DND-41 (cell line): ENCODE results near the gene CFAP157.

Experiments
- ATAC-seq: fragments of 200-7000 bp; cut with Tn5 transposase; 3 replicates; pipeline ENCODE4 v1.9.1; 2021; ENCODE audit warnings: low read depth; ENCODE audit not compliant: insufficient read depth
- DNase-seq: peaks from one replicate; pipeline ENCODE4 v3.0.0-alpha.2; 2020
- H2AFZ ChIP-seq: 2 replicates; pipeline ENCODE4 v1.6.0; 2012; ENCODE audit warnings: low read depth, low read length
- H3K27ac ChIP-seq: 2 replicates; pipeline ENCODE4 v1.5.1; 2012; ENCODE audit warnings: low read length, inconsistent platforms
- H3K27me3 ChIP-seq: fragments of 200-600 bp; sonication (generic); 2 replicates; pipeline ENCODE4 v1.6.0; 2012; ENCODE audit warnings: low read length, mild to moderate bottlenecking, inconsistent platforms; ENCODE audit not compliant: insufficient read depth, poor library complexity
- H3K36me3 ChIP-seq: 2 replicates; pipeline ENCODE4 v1.5.1; 2012; ENCODE audit warnings: low read length, inconsistent platforms; ENCODE audit not compliant: insufficient read depth
- H3K4me1 ChIP-seq: 2 replicates; pipeline ENCODE4 v1.5.1; 2012; ENCODE audit warnings: mild to moderate bottlenecking, low read length; ENCODE audit not compliant: insufficient read depth
- H3K4me2 ChIP-seq: 2 replicates; pipeline ENCODE4 v1.6.0; 2012; ENCODE audit warnings: mild to moderate bottlenecking, moderate library complexity, low read length, inconsistent platforms; ENCODE audit not compliant: insufficient read depth
- H3K4me3 ChIP-seq, 2 experiments: fragments of 200-600 bp in 1 of 2; shearing (Covaris generic) in 1 of 2; 2 replicates each; pipeline ENCODE4 v1.5.1; 2012 to 2016; ENCODE audit warnings: inconsistent platforms in 2 of 2, low read length in 2 of 2, mild to moderate bottlenecking in 2 of 2, low read depth in 1 of 2, moderate library complexity in 1 of 2
- H3K79me2 ChIP-seq: 2 replicates; pipeline ENCODE4 v1.6.0; 2012; ENCODE audit warnings: low read length, inconsistent platforms; ENCODE audit not compliant: insufficient read depth
- H3K9ac ChIP-seq: 2 replicates; pipeline ENCODE4 v1.6.0; 2012; ENCODE audit warnings: low read depth, mild to moderate bottlenecking, inconsistent platforms, low read length, moderate library complexity
- H3K9me3 ChIP-seq: 2 replicates; pipeline ENCODE4 v1.5.1; 2012; ENCODE audit warnings: low read length, moderate library complexity, mild to moderate bottlenecking, inconsistent platforms; ENCODE audit not compliant: insufficient read depth, severe bottlenecking
- H4K20me1 ChIP-seq: 2 replicates; pipeline ENCODE4 v1.6.0; 2012; ENCODE audit warnings: low read length; ENCODE audit not compliant: insufficient read depth
- CTCF ChIP-seq: IDR thresholded peaks from 2 replicates; pipeline ENCODE4 v1.5.1; 2012; ENCODE audit warnings: borderline replicate concordance, low read length, moderate library complexity, mild to moderate bottlenecking; ENCODE audit not compliant: poor library complexity, severe bottlenecking; ENCODE audit errors: extremely low read depth
- EZH2 ChIP-seq: IDR thresholded peaks from 3 replicates; pipeline ENCODE4 v1.6.1; 2012; ENCODE audit warnings: borderline replicate concordance, low read depth, mild to moderate bottlenecking, moderate library complexity, low read length, inconsistent platforms; ENCODE audit not compliant: severe bottlenecking

CFAP157 gene

GRCh38 chr9:127662617-127663016 is 44.2 kb upstream of the CFAP157 start:
- Histone ChIP-seq H2AFZ (no peak overlapping the region), H3K36me3 (peaks cover 7% of the 10 kb centered on the region; the same call in 1 of the 2 replicates), H3K4me1 (no peaks in the 10 kb centered on the region), H3K79me2 (no peaks in the 10 kb centered on the region), H3K9ac (no peak overlapping the region), H4K20me1 (no peaks in the 10 kb centered on the region), H3K27ac (no peak overlapping the region), H3K9me3 (no peaks in the 10 kb centered on the region), H3K27me3 (no peaks in the 10 kb centered on the region), H3K4me2 (no peak overlapping the region), H3K4me3 (no peak overlapping the region)
- no peak for DNase-seq
- ATAC-seq, result no peak
- TF ChIP-seq EZH2 (no peak), CTCF (no peak)

- Histone ChIP-seq H3K27me3 (no peaks in the 10 kb centered on the region), H2AFZ (no peak overlapping the region), H3K4me2 (no peak overlapping the region), H3K9ac (no peak overlapping the region), H3K36me3 (peaks cover 7% of the 10 kb centered on the region; the same call in 1 of the 2 replicates), H3K79me2 (no peaks in the 10 kb centered on the region), H3K27ac (no peak overlapping the region), H4K20me1 (no peaks in the 10 kb centered on the region), H3K4me3 (no peak overlapping the region), H3K4me1 (no peaks in the 10 kb centered on the region), H3K9me3 (no peaks in the 10 kb centered on the region)
- DNase-seq (no peak), ATAC-seq (no peak)
- TF ChIP-seq EZH2 (no peak), CTCF (no peak)
Observed at GRCh38 chr9:127664324-127664677, 42.5 kb upstream of the CFAP157 start.

- Histone ChIP-seq H3K9ac (no peak overlapping the region), H3K79me2 (no peaks in the 10 kb centered on the region), H3K4me3 (no peak overlapping the region), H3K9me3 (no peaks in the 10 kb centered on the region), H3K27me3 (no peaks in the 10 kb centered on the region), H3K4me1 (no peaks in the 10 kb centered on the region), H3K36me3 (peaks cover 7% of the 10 kb centered on the region; the same call in 1 of the 2 replicates), H4K20me1 (no peaks in the 10 kb centered on the region), H3K27ac (no peak overlapping the region), H2AFZ (no peak overlapping the region), H3K4me2 (no peak overlapping the region)
- no peak for ATAC-seq
- no peak for DNase-seq
- no peak for TF ChIP-seq EZH2
- no peak for TF ChIP-seq CTCF
Observed at GRCh38 chr9:127664678-127665507, 41.9 kb upstream of the CFAP157 start.
